Activated CD4-positive, alpha-beta memory T cell treated with anti-CD3 and anti-CD28 coated beads, Interleukin-2, amount 10 ng/mL, durations not matched to agents 7 days and 5 days (primary cell): Measurements from ENCODE around the gene CDRT4. TPM values are rescaled to one million over a fixed set of nuclear protein-coding genes. Genes with fewer than 3 reads are reported as not detected.
"Not testable (repeated sequence)": the region's sequence is repeated elsewhere in the genome, so short reads cannot be mapped to it uniquely, and the experiment has no call there.

Source experiments
- CTCF ChIA-PET: fragments of 350-600 bp; sonication (Branson Sonifier 250); formaldehyde crosslinking; loops from one replicate; lab custom pipeline; 2021; ENCODE audit warnings: antibody characterized with exemption, inconsistent platforms; lab: Charles Lee
- POLR2A ChIA-PET: fragments of 350-600 bp; sonication (Branson Sonifier 250); formaldehyde crosslinking; loops from one replicate; lab custom pipeline; 2021; ENCODE audit warnings: antibody characterized with exemption; lab: Charles Lee
- DNase-seq: peaks from one replicate; pipeline ENCODE4 v3.0.0-alpha.2; 2020
- H3K27ac Mint-ChIP-seq: one replicate; pipeline ENCODE4 v1.8.0; 2021; ENCODE audit warnings: mild to moderate bottlenecking, mixed read lengths
- H3K27me3 Mint-ChIP-seq: one replicate; pipeline ENCODE4 v1.8.0; 2021; ENCODE audit warnings: mixed read lengths
- H3K36me3 Mint-ChIP-seq: one replicate; pipeline ENCODE4 v1.8.0; 2021; ENCODE audit warnings: low read depth, mixed read lengths
- H3K4me1 Mint-ChIP-seq: one replicate; pipeline ENCODE4 v1.8.0; 2021; ENCODE audit warnings: mixed read lengths
- H3K4me3 Mint-ChIP-seq: one replicate; pipeline ENCODE4 v1.8.0; 2021; ENCODE audit warnings: mild to moderate bottlenecking, mixed read lengths
- H3K9me3 Mint-ChIP-seq: one replicate; pipeline ENCODE4 v1.8.0; 2021; ENCODE audit warnings: mixed read lengths
- total RNA-seq, 2 experiments: library from RNA; stranded (reverse); gene quantifications; one replicate each; pipeline ENCODE4 v1.2.3, GENCODE V29; 2021

Gene CDRT4
- total RNA-seq, 2 experiments from 2014 or later, result 5.1 to 5.3 TPM

GRCh38 chr17:15444805-15445204, 22.6 kb downstream of the CDRT4 start:
- H3K27ac Mint-ChIP-seq, result no peak overlapping the region
- ChIA-PET CTCF (no interaction called here), POLR2A (no interaction called here)
- no peak for DNase-seq
- no peak overlapping the region for H3K4me3 Mint-ChIP-seq
- no peaks in the 10 kb centered on the region for H3K4me1 Mint-ChIP-seq
- no peaks in the 10 kb centered on the region for H3K27me3 Mint-ChIP-seq
- no peaks in the 10 kb centered on the region for H3K36me3 Mint-ChIP-seq
- no peaks in the 10 kb centered on the region for H3K9me3 Mint-ChIP-seq

DNA sequence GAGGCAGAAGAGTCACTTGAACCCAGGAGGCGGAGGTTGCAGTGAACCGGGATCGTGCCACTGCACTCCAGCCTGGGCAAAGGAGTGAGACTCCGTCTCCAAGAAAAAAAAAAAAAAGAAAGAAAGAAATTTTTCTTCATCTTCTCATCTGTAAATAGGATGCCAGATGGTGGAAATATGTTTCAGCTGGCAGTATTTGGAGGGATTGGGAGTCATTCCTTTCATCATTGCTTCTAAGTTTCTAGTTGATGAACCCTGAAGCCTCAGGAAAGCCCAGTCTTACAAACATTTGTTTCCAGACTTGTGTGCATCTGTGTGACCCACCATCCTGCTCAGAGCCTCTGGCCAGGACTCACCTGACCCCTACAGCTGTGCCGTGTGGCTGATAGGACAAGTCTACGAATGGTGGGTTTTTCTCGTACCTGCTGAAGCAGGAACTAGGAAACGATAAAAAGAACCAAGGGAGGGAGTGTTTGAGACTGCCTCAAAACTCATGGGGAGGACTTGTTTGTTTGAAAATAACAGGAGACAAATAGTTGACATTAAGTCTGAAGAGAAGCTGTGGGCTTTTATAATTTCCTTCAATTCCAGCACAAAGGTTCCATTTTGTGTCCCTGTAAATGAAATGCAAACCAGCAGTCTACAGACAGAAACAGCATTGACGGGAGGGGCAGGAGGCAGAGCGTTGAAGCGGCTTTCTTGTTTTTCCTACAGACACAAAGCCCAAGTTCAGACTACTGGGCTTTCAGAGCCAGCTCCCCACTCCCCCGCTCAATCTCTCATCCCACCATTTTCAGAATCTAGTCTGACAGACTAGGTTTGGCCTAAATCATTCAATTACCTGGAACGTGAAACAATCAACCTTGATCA, 24.9 kb downstream of the CDRT4 start:
- CTCF ChIA-PET, result interaction anchor here (0.7 kb wide), 1 partner anchor 57 kb away, joined by 3 read pairs; no protein-coding TSS in a partner anchor

DNA sequence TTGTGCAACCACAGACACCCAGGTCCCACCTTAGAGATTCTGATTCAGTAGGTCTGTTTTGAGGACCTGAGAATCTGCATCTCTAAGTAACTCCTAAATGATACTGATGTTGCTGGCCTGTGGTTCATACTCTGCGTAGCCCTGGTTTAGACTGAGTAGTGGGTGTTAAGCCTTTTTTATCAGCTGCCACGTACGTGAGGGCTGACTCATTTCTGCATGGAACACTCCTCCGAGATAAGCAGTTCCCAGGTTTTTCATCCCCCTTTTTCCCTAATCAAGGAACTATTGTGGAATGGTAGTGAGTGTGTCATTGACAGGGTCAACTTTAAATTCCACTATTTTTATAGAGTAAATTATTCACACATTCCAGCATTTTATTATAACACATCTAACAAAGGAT, 26.1 kb downstream of the CDRT4 start:
- Mint-ChIP-seq H3K36me3 (peaks cover 18% of the 10 kb centered on the region), H3K4me1 (peaks cover 12% of the 10 kb centered on the region), H3K27me3 (no peaks in the 10 kb centered on the region), H3K4me3 (no peak overlapping the region), H3K9me3 (peaks cover 6% of the 10 kb centered on the region), H3K27ac (no peak overlapping the region)
- POLR2A ChIA-PET, result no interaction called here
- DNase-seq, result no peak
- CTCF ChIA-PET, result no interaction called here

More for the DNA sequence above, 24.9 kb downstream of the CDRT4 start:
- Mint-ChIP-seq H3K4me3 (no peak overlapping the region), H3K4me1 (no peaks in the 10 kb centered on the region), H3K27ac (no peak overlapping the region), H3K9me3 (peaks cover 3% of the 10 kb centered on the region), H3K27me3 (no peaks in the 10 kb centered on the region), H3K36me3 (peaks cover 9% of the 10 kb centered on the region)
- no peak for DNase-seq
- POLR2A ChIA-PET, result no interaction called here

DNA sequence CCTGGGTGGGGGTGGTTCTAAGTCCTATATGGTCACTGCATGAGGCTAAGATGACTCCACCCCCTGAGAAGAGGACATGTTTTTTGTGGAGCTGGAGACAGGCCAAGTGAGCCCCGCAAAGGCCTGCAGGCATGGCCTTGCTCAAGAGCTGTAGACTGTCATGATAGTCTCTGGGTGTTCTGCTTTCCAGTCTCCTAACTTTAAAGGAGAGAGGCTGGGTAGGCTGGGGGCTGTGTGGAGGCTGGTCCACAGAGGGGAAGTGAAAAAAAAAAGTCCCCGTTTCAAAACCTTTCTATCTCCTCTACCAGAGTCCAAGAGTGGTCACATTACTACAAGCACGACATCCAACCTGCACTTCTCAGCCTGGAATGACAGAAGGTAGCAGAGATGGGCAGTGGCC, 27.1 kb downstream of the CDRT4 start:
- peaks cover 21% of the 10 kb centered on the region for H3K36me3 Mint-ChIP-seq
- DNase-seq, result no peak
- CTCF ChIA-PET, result no interaction called here
- no peak overlapping the region for H3K27ac Mint-ChIP-seq
- H3K4me3 Mint-ChIP-seq, result no peak overlapping the region
- H3K4me1 Mint-ChIP-seq, result peaks cover 14% of the 10 kb centered on the region
- H3K9me3 Mint-ChIP-seq, result peaks cover 6% of the 10 kb centered on the region
- H3K27me3 Mint-ChIP-seq, result no peaks in the 10 kb centered on the region
- POLR2A ChIA-PET, result no interaction called here

GRCh38 chr17:15439205-15439985, 28.0 kb downstream of the CDRT4 start:
- DNase-seq, H3K27ac Mint-ChIP-seq, CTCF ChIA-PET, H3K9me3 Mint-ChIP-seq, POLR2A ChIA-PET, H3K27me3 Mint-ChIP-seq, H3K4me3 Mint-ChIP-seq: not testable (repeated sequence)
- peaks cover 14% of the 10 kb centered on the region for H3K4me1 Mint-ChIP-seq
- H3K36me3 Mint-ChIP-seq, result peaks cover 25% of the 10 kb centered on the region

DNA sequence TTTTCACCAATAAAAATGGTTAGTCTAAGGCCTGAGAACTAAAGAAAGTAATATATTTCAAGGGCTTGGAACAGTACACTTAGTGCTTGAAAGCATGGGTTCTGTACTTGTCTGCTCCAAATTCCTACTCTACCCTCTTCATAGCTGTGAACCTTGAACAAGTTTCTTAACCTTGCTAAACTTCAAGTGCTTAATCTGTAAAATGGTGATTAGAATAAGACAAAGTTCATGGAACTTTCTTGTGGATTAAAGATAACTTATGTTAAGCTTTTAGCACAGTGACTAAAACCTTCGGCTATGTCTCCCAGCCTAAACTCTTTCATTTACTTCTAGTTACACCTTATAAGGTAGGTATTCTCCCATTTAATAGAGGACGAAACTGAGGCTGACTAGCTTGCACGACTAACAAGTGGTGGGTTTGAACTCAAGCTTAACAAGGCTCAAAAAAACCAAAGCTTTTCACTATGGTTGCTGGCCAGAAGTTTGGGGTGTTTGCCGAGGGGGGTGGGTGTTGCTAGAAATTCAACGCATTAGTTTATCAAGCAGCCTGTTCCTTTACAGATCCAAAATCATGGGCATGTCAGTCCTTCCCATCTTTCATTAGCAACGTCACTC, 28.8 kb downstream of the CDRT4 start:
- ChIA-PET POLR2A (no interaction called here), CTCF (no interaction called here)
- no peaks in the 10 kb centered on the region for H3K27me3 Mint-ChIP-seq
- H3K4me1 Mint-ChIP-seq, result peaks cover 14% of the 10 kb centered on the region
- no peak overlapping the region for H3K4me3 Mint-ChIP-seq
- no peak for DNase-seq
- no peak overlapping the region for H3K27ac Mint-ChIP-seq
- peaks cover 6% of the 10 kb centered on the region for H3K9me3 Mint-ChIP-seq
- peaks cover 25% of the 10 kb centered on the region for H3K36me3 Mint-ChIP-seq

- CTCF ChIA-PET, result interaction anchor here (1.2 to 1.4 kb wide), 2 partner anchors 10 to 178 kb away, joined by 4 to 7 read pairs; no protein-coding TSS in a partner anchor
- peak overlapping the region; percentile 55 for H3K27ac Mint-ChIP-seq
- DNase-seq, result no peak
- H3K36me3 Mint-ChIP-seq, result peaks cover 25% of the 10 kb centered on the region
- peaks cover 14% of the 10 kb centered on the region for H3K4me1 Mint-ChIP-seq
- peaks cover 6% of the 10 kb centered on the region for H3K9me3 Mint-ChIP-seq
- POLR2A ChIA-PET, result no interaction called here
- no peak overlapping the region for H3K4me3 Mint-ChIP-seq
- H3K27me3 Mint-ChIP-seq, result no peaks in the 10 kb centered on the region
Observed at GRCh38 chr17:15437303-15437635, 30.2 kb downstream of the CDRT4 start.

DNA sequence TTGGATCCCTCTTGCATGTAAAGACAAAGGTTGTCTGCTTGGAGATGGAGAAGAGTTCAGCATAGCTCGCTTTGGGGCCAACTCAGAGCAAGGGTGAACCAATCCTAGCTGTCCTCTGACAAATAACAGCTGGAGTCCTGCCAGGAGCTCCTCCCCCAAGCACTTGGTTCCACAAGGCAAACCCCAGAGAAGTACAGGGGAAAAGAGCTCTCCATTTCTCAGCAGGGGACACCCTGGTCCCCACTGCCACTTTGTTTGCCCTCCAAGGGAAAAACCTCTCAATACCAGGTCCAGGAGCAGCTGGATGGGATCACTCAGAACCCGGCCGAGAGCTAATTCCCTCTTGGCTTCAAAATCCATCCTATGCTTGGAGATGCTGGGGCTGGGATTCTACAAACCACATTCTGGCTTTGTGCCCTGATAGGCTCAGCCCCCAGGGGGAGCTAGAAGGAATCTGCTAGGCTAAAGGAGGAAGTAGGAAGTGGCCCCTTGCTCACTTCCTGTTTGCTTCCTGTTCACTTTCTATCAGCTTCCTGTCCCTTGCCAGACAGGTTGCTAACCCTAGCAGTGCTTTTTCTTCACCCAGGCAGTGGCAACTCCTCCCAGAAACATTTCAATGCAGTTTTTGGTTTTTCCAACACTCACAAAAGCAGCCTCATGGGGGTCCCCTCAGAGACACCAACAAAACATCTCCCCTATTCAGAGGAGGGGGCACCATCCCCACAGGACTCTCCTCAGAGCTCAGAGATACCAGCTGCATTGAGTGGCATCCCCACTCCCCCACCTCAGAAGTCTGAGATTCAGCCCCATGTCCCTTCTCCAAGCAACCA, 30.7 kb downstream of the CDRT4 start:
- Mint-ChIP-seq H3K36me3 (peaks cover 25% of the 10 kb centered on the region), H3K27me3 (no peaks in the 10 kb centered on the region), H3K4me3 (no peak overlapping the region), H3K9me3 (peaks cover 6% of the 10 kb centered on the region), H3K4me1 (peaks cover 14% of the 10 kb centered on the region), H3K27ac (peak overlapping the region; percentile 55)
- peak; percentile 50 for DNase-seq
- POLR2A ChIA-PET, result no interaction called here
- CTCF ChIA-PET, result interaction anchor here (1.2 to 1.4 kb wide), 2 partner anchors 9 to 178 kb away, joined by 4 to 7 read pairs; no protein-coding TSS in a partner anchor

DNA sequence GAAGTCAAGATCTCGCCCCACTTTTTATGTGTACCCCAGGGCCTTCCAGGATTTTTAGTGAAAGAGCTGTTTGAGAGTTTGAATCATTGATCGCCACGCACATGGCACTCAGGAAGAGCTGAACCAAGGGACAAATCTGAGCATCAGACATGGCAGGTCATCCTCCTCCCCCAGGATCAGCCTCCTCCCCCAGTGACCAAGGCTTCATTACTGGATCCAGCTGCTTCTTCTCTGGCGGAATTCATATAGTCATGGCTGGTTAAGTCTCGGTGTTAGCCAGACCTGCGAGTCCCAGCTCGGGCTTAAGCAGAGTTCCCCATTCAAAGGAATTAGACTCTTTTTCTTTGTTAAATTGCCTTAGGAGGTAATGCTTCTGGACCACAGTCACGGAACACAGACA, 32.5 kb downstream of the CDRT4 start:
- ChIA-PET CTCF (no interaction called here), POLR2A (no interaction called here)
- Mint-ChIP-seq H3K4me3 (no peak overlapping the region), H3K9me3 (peaks cover 6% of the 10 kb centered on the region), H3K27ac (no peak overlapping the region), H3K4me1 (peaks cover 14% of the 10 kb centered on the region), H3K27me3 (no peaks in the 10 kb centered on the region), H3K36me3 (peaks cover 25% of the 10 kb centered on the region)
- DNase-seq, result no peak

DNA sequence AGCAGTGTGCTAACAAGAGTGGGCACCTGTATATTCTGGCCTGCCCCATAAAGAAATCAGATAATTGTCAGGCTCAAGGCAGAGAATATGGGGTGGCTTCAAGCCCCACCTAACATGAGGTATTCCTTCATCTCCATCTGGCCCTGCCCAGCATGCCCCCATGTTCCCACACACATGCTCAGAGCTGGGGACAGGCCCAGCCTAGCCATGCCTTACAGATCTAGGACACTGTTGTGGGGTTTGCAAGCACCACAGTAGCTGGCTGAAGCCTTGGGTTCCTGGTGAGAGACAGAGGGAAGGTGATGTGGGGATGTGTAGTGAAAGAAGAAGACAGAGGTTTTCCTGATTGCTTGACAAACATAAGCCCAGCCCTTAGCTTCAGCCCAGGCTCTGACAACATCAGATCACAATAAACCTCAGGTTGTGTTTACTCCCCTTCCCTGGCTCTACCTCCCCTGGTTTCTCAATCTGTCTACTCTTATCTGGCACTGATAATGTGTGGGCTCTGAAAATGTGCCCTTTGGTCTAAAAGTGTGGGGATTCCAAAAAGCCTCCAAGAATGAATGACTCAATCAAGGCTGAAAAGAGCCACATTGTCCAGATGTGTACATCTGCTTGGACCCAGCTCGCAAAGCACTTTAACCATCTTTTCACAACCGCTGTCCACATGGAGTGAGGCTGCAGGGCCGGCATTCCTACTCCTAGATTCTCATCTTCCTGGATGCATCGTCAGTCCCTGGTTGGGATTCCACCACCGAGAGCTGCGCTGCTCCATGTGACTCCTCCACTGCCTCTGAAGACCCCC, 34.4 kb downstream of the CDRT4 start:
- peaks cover 4% of the 10 kb centered on the region for H3K9me3 Mint-ChIP-seq
- ChIA-PET CTCF (no interaction called here), POLR2A (no interaction called here)
- no peak overlapping the region for H3K4me3 Mint-ChIP-seq
- H3K27ac Mint-ChIP-seq, result no peak overlapping the region
- DNase-seq, result no peak
- H3K4me1 Mint-ChIP-seq, result peaks cover 14% of the 10 kb centered on the region
- peaks cover 21% of the 10 kb centered on the region for H3K36me3 Mint-ChIP-seq
- H3K27me3 Mint-ChIP-seq, result peaks cover 1% of the 10 kb centered on the region

- no peak for DNase-seq
- Mint-ChIP-seq H3K27ac (no peak overlapping the region), H3K36me3 (peaks cover 9% of the 10 kb centered on the region), H3K27me3 (peaks cover 1% of the 10 kb centered on the region), H3K4me1 (peaks cover 7% of the 10 kb centered on the region), H3K9me3 (no peaks in the 10 kb centered on the region), H3K4me3 (no peak overlapping the region)
- ChIA-PET CTCF (no interaction called here), POLR2A (no interaction called here)
Observed at GRCh38 chr17:15431766-15432165, 35.7 kb downstream of the CDRT4 start.

DNA sequence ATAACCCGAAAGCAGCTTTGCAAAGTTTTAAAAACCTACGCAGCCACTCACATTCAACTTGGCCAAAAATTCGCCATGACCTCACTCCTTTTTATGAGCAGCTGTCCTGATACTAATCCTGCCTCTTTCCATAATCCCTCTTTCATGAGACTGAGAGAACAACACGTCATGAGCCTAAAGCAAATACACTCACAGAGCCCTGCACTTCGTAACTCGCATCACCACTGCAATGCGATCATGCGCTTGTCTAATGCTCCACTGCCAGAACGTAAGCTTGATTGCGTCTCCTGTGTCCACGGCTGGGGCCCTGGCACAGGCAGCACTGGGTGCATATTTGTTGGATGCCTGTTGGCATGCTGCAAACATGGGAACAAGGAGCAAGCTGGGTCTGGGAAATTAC, 36.2 kb downstream of the CDRT4 start:
- H3K36me3 Mint-ChIP-seq, result peaks cover 8% of the 10 kb centered on the region
- ChIA-PET CTCF (no interaction called here), POLR2A (no interaction called here)
- no peak overlapping the region for H3K27ac Mint-ChIP-seq
- peaks cover 1% of the 10 kb centered on the region for H3K4me1 Mint-ChIP-seq
- H3K27me3 Mint-ChIP-seq, result peaks cover 1% of the 10 kb centered on the region
- H3K9me3 Mint-ChIP-seq, result no peaks in the 10 kb centered on the region
- H3K4me3 Mint-ChIP-seq, result no peak overlapping the region
- DNase-seq, result no peak
